GM12878 (cell line): ENCODE measurements around the gene SNED1. TPM values are rescaled to one million over a fixed set of nuclear protein-coding genes. Genes with fewer than 3 reads are reported as not detected.

Experiments used
- ATAC-seq: fragments of 200-7000 bp; cut with Tn5 transposase; 3 replicates; pipeline ENCODE4 v1.9.1; 2020; ENCODE audit warnings: mild to moderate bottlenecking, moderate library complexity
- BruUV-seq: library from RNA; stranded (reverse); fragments of 400-500 nt; replicated peaks from 2 replicates; lab custom pipeline; 2021; lab: Mats Ljungman, UMichigan
- CTCF ChIA-PET: fragments of 300-600 bp; sonication (Branson Sonifier 250); formaldehyde crosslinking; extraction: SDS; loops from one replicate; lab custom pipeline; 2021; ENCODE audit warnings: inconsistent platforms; lab: Yijun Ruan, JAX
- POLR2A ChIA-PET: fragments of 350-600 bp; formaldehyde crosslinking; extraction: SDS; loops from one replicate; lab custom pipeline; 2021; ENCODE audit warnings: inconsistent platforms; lab: Charles Lee
- RAD21 ChIA-PET: fragments of 300-600 bp; sonication (Branson Sonifier 250); formaldehyde crosslinking; loops from one replicate; lab custom pipeline; 2023; ENCODE audit warnings: antibody characterized with exemption; ENCODE audit not compliant: unreplicated experiment; lab: Charles Lee
- SMC1A ChIA-PET: fragments of 300-600 bp; sonication (Branson Sonifier 250); formaldehyde crosslinking; loops from one replicate; lab custom pipeline; 2023; ENCODE audit not compliant: unreplicated experiment, uncharacterized antibody; lab: Charles Lee
- DNase-seq: peaks from one replicate; pipeline ENCODE4 v3.0.0-alpha.2; 2011; ENCODE audit warnings: low read depth, low spot score
- FAIRE-seq: peaks from 3 replicates; lab custom pipeline; 2011; peaks lifted over from hg19 to GRCh38; lab: Jason Lieb, UNC
- H2AFZ ChIP-seq: 2 replicates; pipeline ENCODE4 v1.6.0; 2011; ENCODE audit warnings: low read depth, low read length, control low read depth; ENCODE audit not compliant: control insufficient read depth
- H3K27ac ChIP-seq: 2 replicates; pipeline ENCODE4 v1.5.1; 2011; ENCODE audit warnings: control low read depth; ENCODE audit not compliant: control insufficient read depth, insufficient read depth
- H3K27me3 ChIP-seq, 2 experiments: replicated peaks in 1 of 2; 2 replicates each; pipeline versions ENCODE4 v1.6.0 to v1.6.1; 2011; ENCODE audit warnings: low read length in 1 of 2; ENCODE audit not compliant: control insufficient read depth in 2 of 2, insufficient read depth in 2 of 2
- H3K36me3 ChIP-seq, 2 experiments: 2 replicates each; pipeline ENCODE4 v1.5.1; 2011; ENCODE audit warnings: low read length in 1 of 2; ENCODE audit not compliant: control insufficient read depth in 2 of 2, insufficient read depth in 2 of 2
- H3K4me1 ChIP-seq: 2 replicates; pipeline ENCODE4 v1.6.1; 2011; ENCODE audit warnings: mild to moderate bottlenecking, low read length, moderate library complexity, mixed read lengths; ENCODE audit not compliant: control insufficient read depth, insufficient read depth
- H3K4me2 ChIP-seq: 2 replicates; pipeline ENCODE4 v1.6.0; 2011; ENCODE audit warnings: control low read depth; ENCODE audit not compliant: control insufficient read depth, insufficient read depth
- H3K4me3 ChIP-seq: fragments of 200-600 bp; sonication (generic); 2 replicates; pipeline ENCODE4 v1.5.1; 2016
- H3K79me2 ChIP-seq: 2 replicates; pipeline ENCODE4 v1.6.0; 2011; ENCODE audit warnings: low read length; ENCODE audit not compliant: control insufficient read depth, insufficient read depth
- H3K9ac ChIP-seq: 2 replicates; pipeline ENCODE4 v1.8.0; 2011; ENCODE audit warnings: low read length, control low read depth, mixed read lengths; ENCODE audit not compliant: control insufficient read depth, insufficient read depth
- H3K9me3 ChIP-seq: replicated peaks from 3 replicates; pipeline ENCODE4 v1.5.1; 2011; ENCODE audit warnings: mild to moderate bottlenecking, low read length; ENCODE audit not compliant: control insufficient read depth, insufficient read depth
- H4K20me1 ChIP-seq: 2 replicates; pipeline ENCODE4 v1.6.0; 2011; ENCODE audit not compliant: control insufficient read depth, insufficient read depth
- CBX3 ChIP-seq: fragments of 200-600 bp; sonication (generic); IDR thresholded peaks from 2 replicates; pipeline ENCODE4 v1.6.1; 2016; ENCODE audit warnings: low read depth, borderline replicate concordance
- FOXM1 ChIP-seq: IDR thresholded peaks from 2 replicates; pipeline ENCODE4 v1.6.1; 2012; ENCODE audit warnings: low read depth, mild to moderate bottlenecking, inconsistent platforms, low read length, moderate library complexity
- HDGF ChIP-seq: fragments of 450-650 bp; IDR thresholded peaks from 2 replicates; pipeline ENCODE4 v1.6.1; 2016; ENCODE audit warnings: antibody characterized with exemption
- NRF1 ChIP-seq: conservative IDR thresholded peaks from 2 replicates; pipeline ENCODE4 v1.6.1; 2011; ENCODE audit warnings: mild to moderate bottlenecking, low read depth, low read length, improper control_type of control experiment
- POLR2A ChIP-seq: IDR thresholded peaks from 2 replicates; pipeline ENCODE4 v1.6.1; 2011; ENCODE audit warnings: low read depth, mild to moderate bottlenecking, low read length
- USF1 ChIP-seq: IDR thresholded peaks from 2 replicates; pipeline ENCODE4 v1.6.1; 2011; ENCODE audit warnings: borderline replicate concordance, low read depth, mild to moderate bottlenecking, moderate library complexity, mixed read lengths, low read length; ENCODE audit not compliant: insufficient read depth; ENCODE audit errors: extremely low read length
- WGBS: methylation state at CpG from one replicate; pipeline ENCODE4 v1.1.6; 2016; ENCODE audit warnings: low lambda C conversion rate; ENCODE audit not compliant: insufficient replicate concordance, insufficient coverage; ENCODE audit errors: missing lambda C conversion rate; 5-methylcytosine and 5-hydroxymethylcytosine counted together
- in situ Hi-C: fragments of 300-500 bp; cut with MboI; formaldehyde crosslinking; loops from 9 replicates; pipeline ENCODE4 v1.14.3; 2018; ENCODE audit warnings: mixed read lengths
- intact Hi-C: fragments of 100-400 bp; cut with micrococcal nuclease; formaldehyde crosslinking; loops from one replicate; pipeline ENCODE4 v1.14.2; 2022; ENCODE audit not compliant: unreplicated experiment
- polyA plus RNA-seq, 11 experiments: library from polyadenylated mRNA; depleted of rRNA in 4 of 11; unstranded in 6 of 11; stranded (reverse) in 5 of 11; fragments of >200 nt; fragmentation: Nextera tagmentation in 4 of 11; fragmentation: Illumina TruSeq in 1 of 11; extraction: Ambion mirVana in 4 of 11; extraction: Trizol in 1 of 11; gene quantifications; 1 replicate in 1 of 11; 2 replicates in 10 of 11; pipeline versions ENCODE4 v1.2.1 to v1.2.3, GENCODE V29; 2011 to 2016; ENCODE audit warnings: inconsistent platforms in 2 of 11, missing spikeins in 2 of 11, low read depth in 1 of 11
- total RNA-seq, 4 experiments: library from RNA; depleted of rRNA in 3 of 4; stranded (reverse); fragments of >200 nt in 3 of 4; fragmentation: Illumina TruSeq in 1 of 4; extraction: Trizol in 1 of 4; gene quantifications; 2 replicates each; pipeline versions ENCODE4 v1.2.1 to v1.2.3, GENCODE V29; 2013 to 2021
- TF ChIP-seq, protein P1 (sequence below): fragments of 450-650 bp; IDR thresholded peaks from 2 replicates; pipeline ENCODE4 v1.6.1; 2017; ENCODE audit warnings: low read depth, mild to moderate bottlenecking, moderate library complexity

Gene SNED1
- total and polyA plus RNA-seq, 10 of the 15 experiments (the other 5 are each of a cell fraction or from before 2014, with no cell fraction given): 0.05 to 8.4 (median 3.0) TPM

DNA sequence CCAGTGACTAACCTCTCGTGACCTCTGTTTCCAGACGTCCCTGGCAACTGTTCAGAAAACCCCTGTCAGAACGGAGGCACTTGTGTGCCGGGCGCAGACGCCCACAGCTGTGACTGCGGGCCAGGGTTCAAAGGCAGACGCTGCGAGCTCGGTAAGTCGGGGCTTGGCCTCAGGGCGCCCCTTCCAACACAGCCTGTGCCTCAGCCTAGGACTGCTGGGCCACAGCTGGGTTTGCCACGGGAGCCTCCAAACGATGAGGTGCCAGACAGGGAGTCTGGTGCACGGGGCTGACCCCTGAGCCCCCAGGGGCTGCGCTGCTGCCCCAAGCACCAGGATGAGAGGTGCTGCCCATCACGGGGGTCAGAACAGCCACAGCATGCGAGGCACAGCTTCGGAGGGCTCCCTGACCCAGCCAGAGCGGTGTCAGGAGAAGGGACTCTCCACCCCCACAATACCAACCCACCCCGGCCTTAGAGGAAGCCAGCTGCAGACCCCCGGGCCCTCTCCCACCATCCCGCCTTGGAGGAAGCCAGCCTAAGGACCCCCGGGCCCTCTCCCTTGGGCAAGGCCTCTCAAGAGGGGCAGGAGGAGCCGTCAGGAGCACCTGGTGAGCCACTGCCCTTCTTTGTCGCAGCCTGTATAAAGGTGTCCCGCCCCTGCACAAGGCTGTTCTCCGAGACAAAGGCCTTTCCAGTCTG lies 83.4 kb downstream of the SNED1 start:
- intact Hi-C loops: loop anchor here (10.0 kb wide), 1 partner anchor 63 kb away; the partner anchor contains the start of gene PASK
- ChIA-PET RAD21 (no interaction called here), POLR2A (no interaction called here), CTCF (no interaction called here), SMC1A (no interaction called here)
- TF ChIP-seq POLR2A (0 out of 2 replicates have a peak, but pooled peaks have one; percentile 16), HDGF (no peak), CBX3 (no peak), NRF1 (no peak), USF1 (no peak), FOXM1 (no peak)
- TF ChIP-seq, protein P1, sequence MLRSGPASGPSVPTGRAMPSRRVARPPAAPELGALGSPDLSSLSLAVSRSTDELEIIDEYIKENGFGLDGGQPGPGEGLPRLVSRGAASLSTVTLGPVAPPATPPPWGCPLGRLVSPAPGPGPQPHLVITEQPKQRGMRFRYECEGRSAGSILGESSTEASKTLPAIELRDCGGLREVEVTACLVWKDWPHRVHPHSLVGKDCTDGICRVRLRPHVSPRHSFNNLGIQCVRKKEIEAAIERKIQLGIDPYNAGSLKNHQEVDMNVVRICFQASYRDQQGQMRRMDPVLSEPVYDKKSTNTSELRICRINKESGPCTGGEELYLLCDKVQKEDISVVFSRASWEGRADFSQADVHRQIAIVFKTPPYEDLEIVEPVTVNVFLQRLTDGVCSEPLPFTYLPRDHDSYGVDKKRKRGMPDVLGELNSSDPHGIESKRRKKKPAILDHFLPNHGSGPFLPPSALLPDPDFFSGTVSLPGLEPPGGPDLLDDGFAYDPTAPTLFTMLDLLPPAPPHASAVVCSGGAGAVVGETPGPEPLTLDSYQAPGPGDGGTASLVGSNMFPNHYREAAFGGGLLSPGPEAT: no peak
- no peaks in the 10 kb centered on the region; the same call in 2 of the 3 replicates for H3K9me3 ChIP-seq
- FAIRE-seq: no peak
- no peaks in the 10 kb centered on the region for H3K27me3 ChIP-seq
- H3K4me1 ChIP-seq: no peaks in the 10 kb centered on the region; the same call in 1 of the 2 replicates
- no peak overlapping the region for H3K4me3 ChIP-seq
- no peak for DNase-seq
- WGBS: 87% methylated on average over 28 of the region's 28 CpGs
- H4K20me1 ChIP-seq: no peaks in the 10 kb centered on the region
- no peak overlapping the region for H3K9ac ChIP-seq
- ATAC-seq: no peak
- peaks cover 3 to 4% of the 10 kb centered on the region in 2 experiments; a peak in 2 of 4 replicates for H3K36me3 ChIP-seq
- H3K79me2 ChIP-seq: no peaks in the 10 kb centered on the region
- no peak overlapping the region for H2AFZ ChIP-seq
- BruUV-seq: no TSS peak
- H3K4me2 ChIP-seq: no peak overlapping the region
- in situ Hi-C loops: no loop called here
- no peak overlapping the region for H3K27ac ChIP-seq
